GM13977 (cell line): ENCODE measurements around the gene GAD1.

Source experiments
- DNase-seq: peaks from one replicate; pipeline ENCODE4 v3.0.0; 2012; ENCODE audit warnings: low spot score
- CTCF ChIP-seq: IDR thresholded peaks from 2 replicates; pipeline ENCODE4 v1.5.1; 2012; ENCODE audit warnings: mild to moderate bottlenecking, control low read depth; ENCODE audit not compliant: insufficient read depth; ENCODE audit errors: extremely low read depth, missing control alignments
- in situ Hi-C: fragments of 300-500 bp; cut with MboI; formaldehyde crosslinking; loops from one replicate; pipeline ENCODE4 v1.12.0; 2022; ENCODE audit warnings: low sequenced_read_pairs, low pct_unique_long_range_greater_than_20kb, mixed read lengths, inconsistent platforms; ENCODE audit not compliant: unreplicated experiment

The GAD1 gene

GRCh38 chr2:170850251-170850650, 33.6 kb downstream of the GAD1 start:
- no peak for TF ChIP-seq CTCF
- in situ Hi-C loops = no loop called here
- no peak for DNase-seq

DNA sequence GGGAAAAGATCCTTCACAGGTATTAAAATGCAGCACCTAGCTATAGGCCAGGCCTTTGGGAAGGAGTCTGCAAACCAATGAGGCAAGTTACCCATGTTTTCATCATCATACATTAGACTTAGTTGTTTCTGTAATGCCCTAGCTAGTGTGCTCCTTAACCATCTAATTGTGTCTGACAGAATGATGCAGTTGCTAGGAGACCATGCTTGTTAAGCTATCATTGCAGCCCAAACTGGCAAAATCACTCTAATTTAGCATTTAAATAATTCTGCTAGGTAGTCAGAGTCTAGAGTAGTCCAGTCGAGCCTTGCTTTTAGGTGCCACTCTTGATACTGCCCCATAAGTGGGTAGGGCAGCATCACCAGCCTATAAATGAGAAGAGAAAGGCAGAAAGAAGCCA, 34.9 kb downstream of the GAD1 start:
- in situ Hi-C loops = no loop called here
- DNase-seq = no peak
- no peak for TF ChIP-seq CTCF

GRCh38 chr2:170856066-170856465, 39.4 kb downstream of the GAD1 start:
- in situ Hi-C loops = no loop called here
- DNase-seq = no peak
- TF ChIP-seq CTCF = no peak

GRCh38 chr2:170862286-170862902, 45.7 kb downstream of the GAD1 start:
- no peak for TF ChIP-seq CTCF
- in situ Hi-C loops = no loop called here
- no peak for DNase-seq

DNA sequence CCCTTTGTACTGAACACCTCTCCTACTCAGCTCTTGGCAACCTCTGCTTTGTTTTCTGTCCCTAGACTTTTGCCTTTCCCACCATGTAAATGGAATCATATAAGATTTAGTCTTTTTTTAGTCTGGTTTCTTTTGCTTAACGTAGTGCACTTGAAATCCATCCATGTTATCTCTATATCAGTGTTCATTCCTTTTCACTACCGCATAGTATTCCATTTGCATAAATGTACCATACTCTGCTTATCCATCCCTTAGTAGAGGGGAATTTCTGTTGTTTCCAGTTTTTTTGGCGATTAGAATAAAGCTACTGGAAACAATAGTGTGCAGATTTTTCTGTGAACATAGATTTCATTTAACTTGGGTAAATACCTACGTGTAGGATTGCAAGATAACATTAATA, 46.4 kb downstream of the GAD1 start:
- in situ Hi-C loops = no loop called here
- no peak for TF ChIP-seq CTCF
- DNase-seq = no peak

DNA sequence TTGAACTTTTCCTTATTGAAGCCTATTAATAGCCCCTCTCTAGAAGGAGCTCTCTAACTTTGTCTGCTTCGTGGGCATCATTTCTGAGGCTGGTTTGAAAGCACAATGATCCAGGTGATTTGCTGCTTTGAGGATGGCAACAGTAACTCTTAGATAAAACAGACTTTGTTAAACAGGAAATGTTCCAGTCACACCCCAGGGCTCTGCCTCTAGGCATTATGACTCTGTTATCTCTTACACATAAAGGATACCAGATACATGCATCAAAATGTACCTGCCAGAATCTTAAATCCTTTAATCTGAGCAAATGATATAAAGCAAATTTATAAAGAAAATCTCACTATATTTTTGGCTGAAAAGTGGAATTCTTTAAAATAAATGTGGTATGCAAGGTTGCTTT, 52.3 kb downstream of the GAD1 start:
- DNase-seq = no peak
- no peak for TF ChIP-seq CTCF
- in situ Hi-C loops = no loop called here

DNA sequence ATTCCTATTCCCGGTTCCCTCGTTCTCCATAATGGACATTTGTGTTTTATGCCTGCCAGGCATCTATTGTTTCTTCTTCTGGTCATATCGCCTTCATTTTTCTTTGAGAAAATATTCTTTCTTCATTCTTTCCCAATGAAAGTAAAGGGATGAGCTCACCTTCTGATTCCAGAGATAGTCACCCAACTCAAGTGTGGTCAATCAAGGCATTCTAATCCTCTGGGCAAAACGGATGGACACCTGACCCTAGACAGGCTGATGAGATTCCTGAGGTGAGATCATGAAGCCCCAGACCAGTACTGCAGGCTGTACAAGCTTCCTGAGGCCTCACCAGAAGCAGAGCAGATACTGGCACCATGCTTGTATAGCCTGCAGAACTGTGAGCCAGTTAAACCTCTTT, 52.8 kb downstream of the GAD1 start:
- no peak for DNase-seq
- no peak for TF ChIP-seq CTCF
- in situ Hi-C loops = no loop called here
